Neural cell (in vitro differentiated cells): ENCODE results near the gene CHRDL2. TPM values are rescaled to one million over a fixed set of nuclear protein-coding genes. Genes with fewer than 3 reads are reported as not detected.

ENCODE experiments used
- H2AFZ ChIP-seq: fragments of 200-600, 300-800 bp; sonication (generic), shearing (Covaris generic); 2 replicates; pipeline ENCODE4 v1.6.0; 2014; ENCODE audit warnings: low read depth, mild to moderate bottlenecking, antibody characterized with exemption, low read length, moderate library complexity
- H3F3A ChIP-seq: fragments of 200-600 bp; shearing (Covaris generic); 2 replicates; pipeline ENCODE4 v1.6.1; 2016; ENCODE audit warnings: mild to moderate bottlenecking, moderate library complexity, mixed read lengths, antibody characterized with exemption, low read length; ENCODE audit not compliant: insufficient read depth, poor library complexity, severe bottlenecking
- H3K27ac ChIP-seq: fragments of 200-600, 300-800 bp; sonication (generic), shearing (Covaris generic); 2 replicates; pipeline ENCODE4 v1.5.1; 2014; ENCODE audit warnings: mild to moderate bottlenecking, low read length, moderate library complexity
- H3K27me3 ChIP-seq: fragments of 300-800, 200-600 bp; sonication (generic), shearing (Covaris generic); 2 replicates; pipeline ENCODE4 v1.6.0; 2014; ENCODE audit warnings: mild to moderate bottlenecking, low read depth, low read length, moderate library complexity; ENCODE audit not compliant: insufficient read depth
- H3K36me3 ChIP-seq: fragments of 300-800, 200-600 bp; sonication (generic), shearing (Covaris generic); 2 replicates; pipeline ENCODE4 v1.5.1; 2014; ENCODE audit warnings: mild to moderate bottlenecking, antibody characterized with exemption, low read length, moderate library complexity; ENCODE audit not compliant: insufficient read depth
- H3K4me2 ChIP-seq: fragments of 300-800, 200-600 bp; sonication (generic), shearing (Covaris generic); 2 replicates; pipeline ENCODE4 v1.6.0; 2014; ENCODE audit warnings: mild to moderate bottlenecking, low read length
- H3K4me3 ChIP-seq: fragments of 300-800, 200-600 bp; sonication (generic), shearing (Covaris generic); 2 replicates; pipeline ENCODE4 v1.5.1; 2014; ENCODE audit warnings: mild to moderate bottlenecking, low read length, moderate library complexity
- H3K79me2 ChIP-seq: fragments of 200-600 bp; shearing (Covaris generic); replicated peaks from 2 replicates; pipeline ENCODE4 v1.6.0; 2014; ENCODE audit warnings: mild to moderate bottlenecking, low read length, moderate library complexity; ENCODE audit not compliant: insufficient read depth
- H3K9ac ChIP-seq: fragments of 300-800, 200-600 bp; sonication (generic), shearing (Covaris generic); 2 replicates; pipeline ENCODE4 v1.6.1; 2016; ENCODE audit warnings: mild to moderate bottlenecking, low read length, mixed read lengths
- H3K9me2 ChIP-seq: fragments of 200-600 bp; shearing (Covaris generic); 2 replicates; pipeline ENCODE4 v1.6.1; 2016; ENCODE audit warnings: mild to moderate bottlenecking, low read length, mixed read lengths; ENCODE audit not compliant: insufficient read depth
- H3K9me3 ChIP-seq: fragments of 200-600, 300-800 bp; sonication (generic), shearing (Covaris generic); 2 replicates; pipeline ENCODE4 v1.6.1; 2016; ENCODE audit warnings: mild to moderate bottlenecking, mixed run types, low read length, moderate library complexity, mixed read lengths
- H4K20me1 ChIP-seq: fragments of 200-600 bp; shearing (Covaris generic); 2 replicates; pipeline ENCODE4 v1.6.1; 2016; ENCODE audit warnings: mild to moderate bottlenecking, mixed run types; ENCODE audit not compliant: insufficient read depth
- CTCF ChIP-seq: fragments of 450-650 bp; IDR thresholded peaks from 2 replicates; pipeline ENCODE4 v1.5.1; 2014; ENCODE audit warnings: antibody characterized with exemption, mild to moderate bottlenecking, moderate library complexity; ENCODE audit not compliant: poor library complexity, severe bottlenecking
- EP300 ChIP-seq: fragments of 450-650 bp; conservative IDR thresholded peaks from 2 replicates; pipeline ENCODE4 v1.6.1; 2014; ENCODE audit warnings: antibody characterized with exemption, mild to moderate bottlenecking, moderate library complexity; ENCODE audit not compliant: poor library complexity, severe bottlenecking
- EZH2 ChIP-seq: fragments of 200-600, 300-800 bp; shearing (Covaris generic), sonication (generic); IDR thresholded peaks from 2 replicates; pipeline ENCODE4 v1.6.1; 2014; ENCODE audit warnings: antibody characterized with exemption, low read length, borderline replicate concordance, mild to moderate bottlenecking; ENCODE audit not compliant: insufficient read depth, poor library complexity, severe bottlenecking
- MXI1 ChIP-seq: fragments of 450-650 bp; conservative IDR thresholded peaks from 2 replicates; pipeline ENCODE4 v1.6.1; 2014; ENCODE audit warnings: antibody characterized with exemption, mild to moderate bottlenecking; ENCODE audit not compliant: poor library complexity, severe bottlenecking
- POLR2AphosphoS5 ChIP-seq: IDR thresholded peaks from 2 replicates; pipeline ENCODE4 v1.6.1; 2012
- RAD21 ChIP-seq: fragments of 450-650 bp; conservative IDR thresholded peaks from 2 replicates; pipeline ENCODE4 v1.6.1; 2014; ENCODE audit warnings: antibody characterized with exemption, mild to moderate bottlenecking, moderate library complexity
- REST ChIP-seq: IDR thresholded peaks from 2 replicates; pipeline ENCODE4 v1.6.1; 2012; ENCODE audit warnings: borderline replicate concordance
- SMC3 ChIP-seq: fragments of 450-650 bp; conservative IDR thresholded peaks from 2 replicates; pipeline ENCODE4 v1.6.1; 2014; ENCODE audit warnings: antibody characterized with exemption, mild to moderate bottlenecking, moderate library complexity; ENCODE audit not compliant: poor library complexity
- TAF1 ChIP-seq: IDR thresholded peaks from 2 replicates; pipeline ENCODE4 v1.6.1; 2012; ENCODE audit warnings: low read depth
- polyA plus RNA-seq: library from polyadenylated mRNA; depleted of rRNA; stranded (reverse); fragments of >200 nt; gene quantifications from 2 replicates; pipeline ENCODE4 v1.2.3, GENCODE V29; 2014

The CHRDL2 gene
- polyA plus RNA-seq, 1 donor from 2014 or later, result not detected

- Histone ChIP-seq H4K20me1 (no peaks in the 10 kb centered on the region), H3K9me2 (no peaks in the 10 kb centered on the region), H3K4me2 (no peak overlapping the region), H3K27ac (no peak overlapping the region), H3K27me3 (no peaks in the 10 kb centered on the region), H3F3A (no peaks in the 10 kb centered on the region), H3K9me3 (no peaks in the 10 kb centered on the region), H3K36me3 (no peaks in the 10 kb centered on the region), H3K79me2 (no peaks in the 10 kb centered on the region), H3K4me3 (no peak overlapping the region), H3K9ac (no peak overlapping the region), H2AFZ (no peak overlapping the region)
- TF ChIP-seq POLR2AphosphoS5, result no peak
Measured at GRCh38 chr11:74703211-74703610, 28.0 kb downstream of the CHRDL2 start.

GRCh38 chr11:74702383-74703007 is 28.7 kb downstream of the CHRDL2 start:
- Histone ChIP-seq H3K9me3 (no peaks in the 10 kb centered on the region), H3K36me3 (no peaks in the 10 kb centered on the region), H4K20me1 (no peaks in the 10 kb centered on the region), H3K9ac (no peak overlapping the region), H3K79me2 (no peaks in the 10 kb centered on the region), H2AFZ (no peak overlapping the region), H3F3A (no peaks in the 10 kb centered on the region), H3K27ac (no peak overlapping the region), H3K4me3 (no peak overlapping the region), H3K4me2 (no peak overlapping the region), H3K9me2 (no peaks in the 10 kb centered on the region), H3K27me3 (no peaks in the 10 kb centered on the region)
- TF ChIP-seq CTCF (peak; percentile 68), POLR2AphosphoS5 (no peak), MXI1 (no peak), RAD21 (peak; percentile 55), EP300 (no peak), SMC3 (peak; percentile 64)

GRCh38 chr11:74701351-74701750 is 29.9 kb downstream of the CHRDL2 start:
- Histone ChIP-seq H3K27ac (no peak overlapping the region), H3K79me2 (no peaks in the 10 kb centered on the region), H3K9ac (no peak overlapping the region), H2AFZ (no peak overlapping the region), H3K9me2 (no peaks in the 10 kb centered on the region), H3F3A (no peaks in the 10 kb centered on the region), H3K36me3 (no peaks in the 10 kb centered on the region), H3K4me3 (no peak overlapping the region), H3K4me2 (no peak overlapping the region), H3K27me3 (no peaks in the 10 kb centered on the region), H4K20me1 (no peaks in the 10 kb centered on the region), H3K9me3 (no peaks in the 10 kb centered on the region)
- no peak for TF ChIP-seq POLR2AphosphoS5

- H3K4me2 ChIP-seq, result no peak overlapping the region
- H3K27me3 ChIP-seq, result no peaks in the 10 kb centered on the region
- H3F3A ChIP-seq, result no peaks in the 10 kb centered on the region
- no peaks in the 10 kb centered on the region for H3K36me3 ChIP-seq
- no peaks in the 10 kb centered on the region for H3K9me2 ChIP-seq
- no peak overlapping the region for H2AFZ ChIP-seq
- H3K4me3 ChIP-seq, result no peak overlapping the region
- H3K9me3 ChIP-seq, result no peaks in the 10 kb centered on the region
- H3K79me2 ChIP-seq, result no peaks in the 10 kb centered on the region
- no peak overlapping the region for H3K27ac ChIP-seq
- no peak overlapping the region for H3K9ac ChIP-seq
- H4K20me1 ChIP-seq, result no peaks in the 10 kb centered on the region
- TF ChIP-seq MXI1 (no peak), RAD21 (no peak), TAF1 (no peak), SMC3 (no peak), REST (no peak), POLR2AphosphoS5 (no peak), EZH2 (no peak)
Measured at GRCh38 chr11:74699615-74700396, 31.4 kb downstream of the CHRDL2 start.
